Fibroblast of upper back skin (primary cell): ENCODE data around the gene TBCK.
"Not testable (repeated sequence)": the region's sequence is repeated elsewhere in the genome, so short reads cannot be mapped to it uniquely, and the experiment has no call there.

Experiments
- DNase-seq: peaks from one replicate; pipeline ENCODE4 v3.0.0-alpha.2; 2013

Gene TBCK

DNA sequence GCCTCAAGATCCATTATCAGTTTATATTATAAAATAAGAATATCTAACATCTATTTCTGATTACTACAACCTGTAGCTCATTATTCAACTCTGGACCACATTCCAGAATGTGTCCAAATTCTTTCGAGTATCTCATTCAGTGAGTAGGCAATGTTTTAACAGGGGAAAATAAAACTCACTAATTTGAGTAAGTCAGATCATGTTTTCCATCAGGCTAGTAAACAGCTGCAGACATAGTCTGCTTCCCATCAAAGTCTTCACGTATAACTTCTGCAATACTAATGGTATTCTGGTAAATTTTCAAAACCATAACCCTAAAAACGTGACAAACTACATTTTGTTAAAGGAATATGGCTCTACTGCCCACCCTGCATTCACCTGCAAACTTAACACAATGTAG lies 31.8 kb downstream of the TBCK start:
- DNase-seq: no peak

- no peak for DNase-seq
Observed at GRCh38 chr4:106277140-106277675, 38.8 kb downstream of the TBCK start.

GRCh38 chr4:106273831-106274230 lies 42.2 kb downstream of the TBCK start:
- DNase-seq: peak; percentile 49

- no peak for DNase-seq
Observed at GRCh38 chr4:106270736-106271135, 45.3 kb downstream of the TBCK start.

DNA sequence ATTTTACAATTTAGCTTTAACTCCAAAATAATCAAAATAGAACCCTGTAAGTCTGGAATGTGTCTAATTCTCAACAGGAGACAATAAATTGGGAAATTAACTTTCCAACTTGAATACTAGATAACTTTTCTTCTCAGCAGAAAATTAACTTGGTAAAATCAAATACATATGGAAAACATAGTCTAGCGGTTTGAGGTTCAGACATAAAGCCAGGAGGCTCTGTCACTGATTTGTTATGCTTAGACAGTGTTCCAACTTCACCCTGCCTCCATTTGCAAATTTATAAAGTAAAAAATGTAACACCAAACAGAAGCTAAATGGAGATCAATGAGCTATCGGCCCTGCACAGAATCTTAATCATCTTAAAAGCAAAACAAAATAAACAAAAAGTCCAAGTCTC lies 46.3 kb downstream of the TBCK start:
- DNase-seq: peak; percentile 62

DNA sequence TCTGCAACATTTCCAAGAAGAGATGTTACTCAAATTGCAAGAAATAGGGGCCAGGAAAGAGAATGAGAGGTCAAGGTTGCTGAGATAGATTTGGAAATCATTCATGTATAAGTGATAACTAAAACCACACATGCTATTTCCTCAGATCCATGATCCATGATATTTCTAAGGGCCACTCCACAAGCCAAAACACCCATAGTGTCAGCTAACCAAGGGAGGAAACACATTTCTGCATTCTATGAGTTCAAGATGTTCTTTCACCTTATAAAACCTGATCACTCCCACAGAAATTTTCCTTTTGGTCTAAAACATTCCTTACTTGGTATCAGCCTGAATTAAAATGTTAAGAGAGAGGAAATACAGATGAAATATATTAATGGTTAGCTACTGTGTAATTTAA lies 47.2 kb downstream of the TBCK start:
- peak; percentile 84 for DNase-seq

DNA sequence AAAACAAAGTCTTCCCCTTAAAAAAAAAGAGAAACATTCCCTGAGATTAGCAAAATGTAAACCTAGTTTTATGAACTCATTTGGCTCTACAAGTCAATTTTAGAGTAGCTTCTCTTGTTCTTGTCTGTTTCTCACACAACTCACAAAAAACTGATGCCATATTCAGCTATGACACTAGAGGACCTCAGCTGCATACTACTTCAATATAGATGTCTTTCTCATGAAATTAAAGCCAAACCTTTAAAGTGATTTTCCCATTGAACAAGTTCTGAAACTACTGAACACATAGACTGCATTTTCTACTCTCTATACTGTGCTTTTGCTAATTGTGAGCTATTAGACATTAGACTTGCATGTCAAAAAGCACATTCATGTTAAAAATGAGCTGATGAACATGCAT lies 49.8 kb downstream of the TBCK start:
- DNase-seq: peak; percentile 74

DNA sequence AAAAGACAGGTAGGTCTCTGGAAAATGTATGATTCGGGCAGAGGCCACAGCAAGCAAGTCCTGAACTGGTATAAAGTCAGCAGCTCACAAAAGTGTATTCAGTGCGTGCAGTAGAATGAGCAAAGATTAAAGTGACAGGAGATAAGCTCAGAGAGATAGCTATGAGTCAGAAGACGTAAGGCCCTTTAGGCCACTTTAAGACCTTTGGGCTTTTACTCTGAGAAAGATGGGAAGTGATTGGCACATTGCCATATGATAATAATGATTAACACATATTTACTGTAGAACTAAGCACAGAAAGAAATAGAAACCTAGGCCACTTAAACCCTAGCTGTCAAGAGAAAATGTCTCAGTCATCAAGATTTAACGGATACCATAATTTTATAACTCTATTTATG lies 51.7 kb downstream of the TBCK start:
- no peak for DNase-seq

DNA sequence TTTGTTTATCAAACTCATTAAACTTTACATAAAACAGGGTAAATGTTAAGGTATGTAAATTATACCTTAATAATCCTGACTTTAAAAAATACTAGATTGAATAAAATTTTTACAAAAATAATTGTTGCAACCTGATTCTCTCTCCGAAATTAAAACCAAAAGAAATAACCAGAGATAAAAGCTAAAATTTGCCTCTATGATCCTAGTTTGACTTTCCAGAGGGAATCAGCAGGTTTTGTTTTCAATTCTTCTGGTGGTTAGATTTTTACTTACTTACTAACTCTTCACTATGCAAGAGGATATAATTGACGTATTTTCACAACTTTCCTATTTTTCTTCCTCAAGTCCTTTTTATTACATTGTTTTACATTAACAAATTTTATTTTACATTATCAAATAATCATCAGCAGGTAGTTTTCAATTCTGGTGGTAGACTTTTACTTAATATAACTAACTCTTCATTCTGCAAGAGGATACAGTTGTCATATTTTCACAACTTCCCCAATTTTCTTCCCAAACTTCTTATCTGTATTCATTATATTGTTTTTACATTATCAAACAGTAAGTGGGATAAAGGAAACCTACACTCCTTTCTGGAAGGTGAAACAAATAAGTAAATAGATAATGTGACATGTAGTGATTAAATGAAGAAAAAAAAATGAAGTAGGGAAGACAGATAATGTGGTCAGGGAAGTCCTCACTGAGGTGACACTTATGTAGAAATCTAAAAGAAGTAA lies 52.2 kb downstream of the TBCK start:
- DNase-seq: no peak

- no peak for DNase-seq
Observed at GRCh38 chr4:106261980-106262379, 54.0 kb downstream of the TBCK start.

GRCh38 chr4:106258145-106259045 lies 57.6 kb downstream of the TBCK start:
- DNase-seq: no peak

GRCh38 chr4:106256190-106256589 lies 59.8 kb downstream of the TBCK start:
- DNase-seq: no peak

GRCh38 chr4:106255195-106255594 lies 60.8 kb downstream of the TBCK start:
- DNase-seq: no peak

- DNase-seq: no peak
Observed at GRCh38 chr4:106253364-106254129, 62.5 kb downstream of the TBCK start.

- no peak for DNase-seq
Observed at GRCh38 chr4:106247600-106247999, 68.4 kb downstream of the TBCK start.

GRCh38 chr4:106246441-106246840 lies 69.6 kb downstream of the TBCK start:
- no peak for DNase-seq

GRCh38 chr4:106245176-106245575 lies 70.8 kb downstream of the TBCK start:
- no peak for DNase-seq

DNA sequence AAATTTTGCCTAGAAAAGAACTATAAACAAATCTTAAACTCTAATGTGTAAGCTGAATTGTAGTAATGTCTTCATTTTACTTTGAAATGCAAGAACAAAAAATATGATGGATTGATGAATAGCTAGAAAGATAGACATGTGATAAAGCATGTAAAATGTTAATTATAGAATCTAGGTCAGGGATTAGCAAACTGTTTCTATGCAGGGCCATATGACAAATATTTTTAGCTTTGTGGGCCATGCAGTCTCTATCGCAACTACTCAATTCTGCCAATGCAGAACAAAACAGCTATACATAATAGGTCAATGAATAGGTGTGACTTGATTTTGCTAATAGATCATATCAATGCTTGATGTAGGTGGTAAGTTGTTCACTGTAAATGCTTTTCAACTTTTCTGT lies 75.3 kb downstream of the TBCK start:
- DNase-seq: no peak

- peak; percentile 47 for DNase-seq
Observed at GRCh38 chr4:106238820-106239420, 77.1 kb downstream of the TBCK start.

DNA sequence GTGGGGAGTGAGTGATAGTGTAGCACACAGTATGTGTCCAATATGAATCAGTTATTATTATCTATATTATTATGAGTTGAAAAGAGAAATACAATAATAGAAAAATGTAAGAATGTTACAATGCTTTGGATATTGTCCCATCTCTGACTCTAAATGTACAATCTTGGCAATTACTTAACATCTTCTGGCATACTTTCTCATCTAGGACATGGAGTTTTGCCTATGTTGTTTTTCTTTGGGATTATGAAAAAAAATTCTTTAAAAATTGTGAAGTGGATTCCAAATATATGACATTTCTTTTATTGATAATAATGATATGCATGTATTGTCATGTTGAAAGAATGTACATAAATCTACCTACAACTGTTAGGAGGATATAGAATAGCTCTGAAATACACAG lies 84.1 kb downstream of the TBCK start:
- peak; percentile 23 for DNase-seq

DNA sequence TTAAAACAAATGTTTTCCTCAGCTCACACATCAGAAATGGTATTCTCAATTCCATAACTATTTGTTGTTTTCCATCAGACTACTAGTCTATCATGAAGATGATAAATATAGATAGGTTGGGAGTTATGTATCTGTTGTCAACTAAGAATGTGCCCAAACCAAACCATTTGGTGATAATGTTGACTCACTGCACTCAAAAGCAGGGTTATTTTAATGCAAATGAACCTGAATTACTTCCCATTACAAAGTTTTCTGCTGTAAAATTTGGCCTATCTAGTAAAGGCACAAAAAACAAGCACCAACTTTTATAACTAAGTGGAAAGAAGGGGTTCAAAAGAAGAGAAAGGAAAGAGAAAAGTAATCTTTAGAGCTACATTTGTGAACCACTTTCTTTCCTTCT lies 93.5 kb downstream of the TBCK start:
- no peak for DNase-seq

GRCh38 chr4:106213291-106213690 lies 102.7 kb downstream of the TBCK start:
- DNase-seq: not testable (repeated sequence)

- no peak for DNase-seq
Observed at GRCh38 chr4:106210021-106210420, 106.0 kb downstream of the TBCK start.
